Smooth muscle cell (in vitro differentiated cells): ENCODE measurements around the gene ERFE. TPM values are rescaled to one million over a fixed set of nuclear protein-coding genes. Genes with fewer than 3 reads are reported as not detected.

Source experiments
- DNase-seq: peaks from one replicate; lab custom pipeline; 2025; ENCODE audit not compliant: unreplicated experiment; lab: John Stamatoyannopoulos, UW
- H2AFZ ChIP-seq: fragments of 200-600 bp; sonication (generic); 2 replicates; pipeline ENCODE4 v1.6.0; 2016; ENCODE audit warnings: antibody characterized with exemption, low read depth, mild to moderate bottlenecking
- H3F3A ChIP-seq: fragments of 200-600 bp; sonication (generic); 2 replicates; pipeline ENCODE4 v1.6.0; 2017; ENCODE audit warnings: antibody characterized with exemption, low read depth
- H3K27ac ChIP-seq: fragments of 200-600 bp; sonication (generic); 2 replicates; pipeline ENCODE4 v1.5.1; 2016; ENCODE audit warnings: low read depth, mild to moderate bottlenecking
- H3K27me3 ChIP-seq: fragments of 200-600 bp; sonication (generic); 2 replicates; pipeline ENCODE4 v1.6.1; 2016; ENCODE audit warnings: low read depth, mild to moderate bottlenecking
- H3K36me3 ChIP-seq: fragments of 200-600 bp; sonication (generic); 2 replicates; pipeline ENCODE4 v1.5.1; 2016; ENCODE audit warnings: low read depth
- H3K4me1 ChIP-seq: fragments of 200-600 bp; sonication (generic); 2 replicates; pipeline ENCODE4 v1.5.1; 2016; ENCODE audit warnings: low read depth
- H3K4me2 ChIP-seq: fragments of 200-600 bp; sonication (generic); 2 replicates; pipeline ENCODE4 v1.6.0; 2016; ENCODE audit warnings: mild to moderate bottlenecking
- H3K4me3 ChIP-seq: fragments of 200-600 bp; sonication (generic); 2 replicates; pipeline ENCODE4 v1.5.1; 2016; ENCODE audit warnings: mild to moderate bottlenecking
- H3K79me2 ChIP-seq: fragments of 200-600 bp; sonication (generic); 2 replicates; pipeline ENCODE4 v1.6.0; 2016; ENCODE audit warnings: low read depth, mild to moderate bottlenecking
- H3K9ac ChIP-seq: fragments of 200-600 bp; sonication (generic); 2 replicates; pipeline ENCODE4 v1.6.0; 2016; ENCODE audit warnings: low read depth
- H3K9me3 ChIP-seq: fragments of 200-600 bp; sonication (generic); replicated peaks from 2 replicates; pipeline ENCODE4 v1.5.1; 2016; ENCODE audit warnings: low read depth
- H4K20me1 ChIP-seq: fragments of 200-600 bp; sonication (generic); 2 replicates; pipeline ENCODE4 v1.6.0; 2016; ENCODE audit warnings: low read depth
- WGBS: methylation state at CpG from one replicate; pipeline ENCODE4 v1.1.7; 2016; ENCODE audit warnings: low lambda C conversion rate; 5-methylcytosine and 5-hydroxymethylcytosine counted together
- polyA plus RNA-seq: library from polyadenylated mRNA; unstranded; fragments of >200 nt; fragmentation: Nextera tagmentation; extraction: Ambion mirVana; gene quantifications from 2 replicates; pipeline ENCODE4 v1.2.1, GENCODE V29; 2016
- total RNA-seq: library from RNA; depleted of rRNA; stranded (reverse); fragments of >200 nt; gene quantifications from 2 replicates; pipeline ENCODE4 v1.2.3, GENCODE V29; 2014
- TF ChIP-seq, protein P1 (sequence below): fragments of 200-600 bp; sonication (generic); IDR thresholded peaks from 2 replicates; pipeline ENCODE4 v1.5.1; 2017; ENCODE audit warnings: borderline replicate concordance, mild to moderate bottlenecking, antibody characterized with exemption; ENCODE audit not compliant: insufficient read depth, poor library complexity, severe bottlenecking

Gene ERFE
- total and polyA plus RNA-seq, 2 experiments from 2014 or later, result 2.4 TPM; not detected in 1

DNA sequence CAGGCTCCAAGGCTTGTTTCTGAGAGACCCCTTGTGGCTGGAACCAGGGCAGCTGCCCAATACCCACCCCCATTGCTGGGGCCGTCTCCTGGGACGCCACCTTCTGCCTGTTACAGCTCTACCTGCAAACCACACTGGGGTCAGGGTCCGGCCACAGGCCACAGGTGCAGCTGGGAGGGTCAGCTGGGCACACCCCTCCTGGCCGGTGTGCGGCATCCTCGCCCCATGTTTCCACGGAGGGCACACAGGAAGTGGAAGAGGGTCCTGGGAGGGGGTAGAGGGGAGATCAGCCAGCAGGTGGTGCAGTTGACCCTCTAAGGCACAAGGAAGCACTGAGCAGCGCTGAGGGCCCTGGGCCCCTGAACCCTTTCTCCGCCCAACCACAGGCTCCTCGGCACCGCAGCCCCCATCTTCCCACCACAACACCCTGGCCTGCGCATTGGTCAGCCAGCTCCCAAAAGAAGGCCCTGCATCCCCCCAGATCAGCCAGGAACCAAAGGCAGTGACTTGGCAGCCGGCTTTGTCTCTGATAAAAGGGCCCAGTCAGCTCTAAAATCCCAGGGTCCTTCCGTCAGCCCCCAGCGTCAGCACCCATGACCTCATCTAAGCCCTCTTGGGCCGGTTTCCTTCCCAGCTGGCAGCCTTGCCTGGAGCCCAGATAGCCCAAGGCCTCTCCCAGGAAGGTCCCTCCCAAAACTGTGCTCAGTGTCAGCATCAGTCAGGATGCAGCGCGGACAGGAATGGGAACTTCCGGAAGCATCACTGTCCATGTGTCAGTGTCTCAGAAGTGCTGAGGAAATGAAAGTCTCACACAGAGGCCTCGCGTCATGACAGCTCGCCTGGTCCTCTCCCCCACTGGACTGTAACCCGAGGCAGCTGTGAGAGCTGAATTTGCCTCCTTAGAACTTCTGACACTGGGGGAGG is 1.7 kb downstream of the ERFE start:
- H3K9ac ChIP-seq, result no peak overlapping the region
- H3K4me3 ChIP-seq, result no peak overlapping the region
- TF ChIP-seq, protein P1, sequence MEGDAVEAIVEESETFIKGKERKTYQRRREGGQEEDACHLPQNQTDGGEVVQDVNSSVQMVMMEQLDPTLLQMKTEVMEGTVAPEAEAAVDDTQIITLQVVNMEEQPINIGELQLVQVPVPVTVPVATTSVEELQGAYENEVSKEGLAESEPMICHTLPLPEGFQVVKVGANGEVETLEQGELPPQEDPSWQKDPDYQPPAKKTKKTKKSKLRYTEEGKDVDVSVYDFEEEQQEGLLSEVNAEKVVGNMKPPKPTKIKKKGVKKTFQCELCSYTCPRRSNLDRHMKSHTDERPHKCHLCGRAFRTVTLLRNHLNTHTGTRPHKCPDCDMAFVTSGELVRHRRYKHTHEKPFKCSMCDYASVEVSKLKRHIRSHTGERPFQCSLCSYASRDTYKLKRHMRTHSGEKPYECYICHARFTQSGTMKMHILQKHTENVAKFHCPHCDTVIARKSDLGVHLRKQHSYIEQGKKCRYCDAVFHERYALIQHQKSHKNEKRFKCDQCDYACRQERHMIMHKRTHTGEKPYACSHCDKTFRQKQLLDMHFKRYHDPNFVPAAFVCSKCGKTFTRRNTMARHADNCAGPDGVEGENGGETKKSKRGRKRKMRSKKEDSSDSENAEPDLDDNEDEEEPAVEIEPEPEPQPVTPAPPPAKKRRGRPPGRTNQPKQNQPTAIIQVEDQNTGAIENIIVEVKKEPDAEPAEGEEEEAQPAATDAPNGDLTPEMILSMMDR, result peak; percentile 18
- no peaks in the 10 kb centered on the region for H3K36me3 ChIP-seq
- H3K27ac ChIP-seq, result no peak overlapping the region
- H3K4me1 ChIP-seq, result peaks cover 5% of the 10 kb centered on the region
- no peak overlapping the region for H2AFZ ChIP-seq
- H3K27me3 ChIP-seq, result peaks cover 64% of the 10 kb centered on the region
- no peak overlapping the region for H3K4me2 ChIP-seq
- WGBS, result 68% methylated on average over 23 of the region's 23 CpGs
- H4K20me1 ChIP-seq, result no peaks in the 10 kb centered on the region
- no peaks in the 10 kb centered on the region for H3F3A ChIP-seq
- DNase-seq, result no peak
- no peaks in the 10 kb centered on the region for H3K79me2 ChIP-seq
- H3K9me3 ChIP-seq, result no peaks in the 10 kb centered on the region

DNA sequence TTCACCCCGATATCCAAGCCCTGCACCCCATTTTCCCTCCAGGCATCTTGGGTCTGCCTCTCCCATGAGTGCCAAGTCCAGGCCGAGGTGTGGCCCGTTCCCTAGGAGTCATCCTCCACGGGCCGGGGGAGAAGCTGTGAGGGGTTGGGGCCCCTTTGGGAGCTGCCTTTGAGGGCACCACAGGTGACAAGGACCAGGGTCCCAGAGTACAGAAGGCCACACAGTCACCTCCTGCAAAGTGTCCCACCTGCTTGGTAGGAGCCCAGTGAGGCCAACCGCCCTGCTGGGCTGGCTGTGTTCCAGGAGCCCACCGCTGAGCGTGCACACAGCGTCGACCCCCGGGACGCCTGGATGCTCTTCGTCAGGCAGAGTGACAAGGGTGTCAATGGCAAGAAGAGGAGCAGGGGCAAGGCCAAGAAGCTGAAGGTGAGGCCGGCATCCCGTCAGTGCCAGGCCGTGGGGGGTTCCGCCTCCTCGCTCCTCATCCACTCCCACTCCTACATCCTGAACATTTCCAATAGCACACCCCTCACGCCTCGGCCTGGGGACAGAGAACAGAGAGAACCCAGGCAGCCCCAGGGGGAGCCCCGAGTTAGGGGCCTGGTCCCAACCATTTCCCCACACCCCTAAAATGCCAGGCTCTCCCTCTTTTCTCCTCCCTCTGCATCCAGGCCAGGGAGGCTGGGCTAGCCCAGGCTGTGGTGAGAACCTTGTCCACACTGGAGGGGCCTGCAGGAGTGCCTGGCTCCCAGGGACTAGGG is 2.7 kb downstream of the ERFE start:
- no peak for DNase-seq
- Histone ChIP-seq H3F3A (no peaks in the 10 kb centered on the region), H3K27ac (no peak overlapping the region), H3K9ac (no peak overlapping the region), H2AFZ (no peak overlapping the region), H3K36me3 (no peaks in the 10 kb centered on the region), H3K4me1 (peaks cover 5% of the 10 kb centered on the region), H4K20me1 (no peaks in the 10 kb centered on the region), H3K79me2 (no peaks in the 10 kb centered on the region), H3K4me2 (no peak overlapping the region), H3K4me3 (no peak overlapping the region), H3K27me3 (peaks cover 64% of the 10 kb centered on the region), H3K9me3 (no peaks in the 10 kb centered on the region)
- TF ChIP-seq, protein P1, result no peak
- WGBS, result 93% methylated on average over 21 of the region's 21 CpGs

DNA sequence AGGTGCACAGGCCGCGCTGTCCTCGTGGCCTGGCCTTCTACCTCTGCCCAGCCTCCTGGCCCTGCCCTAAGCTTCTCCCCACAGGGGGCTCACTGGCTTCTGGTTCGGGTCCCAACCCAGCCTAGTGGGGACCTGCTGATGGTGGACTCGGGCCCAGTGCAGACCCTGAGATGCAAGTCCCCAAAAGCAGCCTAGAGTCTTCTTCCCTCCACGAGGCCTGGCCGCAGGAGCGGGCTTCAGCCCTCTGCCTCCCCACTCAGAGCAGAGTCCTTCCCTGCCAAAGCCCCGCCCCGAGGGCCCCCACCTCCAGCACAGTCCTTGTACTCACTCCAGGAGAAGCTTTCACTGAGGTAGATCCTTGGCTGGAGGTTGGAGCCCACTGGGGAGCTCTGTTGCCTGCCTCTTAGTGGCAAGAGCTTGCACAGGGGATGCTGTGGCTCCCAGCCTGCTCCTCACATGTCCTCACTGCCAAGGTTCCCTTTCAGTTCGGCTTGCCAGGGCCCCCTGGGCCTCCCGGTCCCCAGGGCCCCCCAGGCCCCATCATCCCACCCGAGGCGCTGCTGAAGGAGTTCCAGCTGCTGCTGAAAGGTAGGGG is 3.6 kb downstream of the ERFE start:
- 88% methylated on average over 14 of the region's 14 CpGs for WGBS
- Histone ChIP-seq H3K27me3 (peaks cover 64% of the 10 kb centered on the region), H3K9ac (no peak overlapping the region), H3K9me3 (no peaks in the 10 kb centered on the region), H3K4me2 (no peak overlapping the region), H3K36me3 (no peaks in the 10 kb centered on the region), H4K20me1 (no peaks in the 10 kb centered on the region), H3K4me3 (no peak overlapping the region), H2AFZ (no peak overlapping the region), H3F3A (no peaks in the 10 kb centered on the region), H3K4me1 (peaks cover 5% of the 10 kb centered on the region), H3K27ac (no peak overlapping the region), H3K79me2 (no peaks in the 10 kb centered on the region)
- TF ChIP-seq, protein P1, result no peak
- DNase-seq, result no peak
